Epithelial cell of proximal tubule (primary cell): ENCODE data around the gene PIRT. TPM values are rescaled to one million over a fixed set of nuclear protein-coding genes. Genes with fewer than 3 reads are reported as not detected.
A peak's percentile ranks its signal among the peaks of the same experiment; 100 is the strongest.
"Not testable (repeated sequence)": the region's sequence is repeated elsewhere in the genome, so short reads cannot be mapped to it uniquely, and the experiment has no call there.

ENCODE experiments used
- DNase-seq: peaks from one replicate; pipeline ENCODE4 v3.0.0-alpha.2; 2011; ENCODE audit warnings: low read depth
- H3K4me3 ChIP-seq: 2 replicates; pipeline ENCODE4 v1.5.1; 2011; ENCODE audit warnings: low read depth, mild to moderate bottlenecking, low read length
- CTCF ChIP-seq: conservative IDR thresholded peaks from 2 replicates; pipeline ENCODE4 v1.5.1; 2012; ENCODE audit warnings: low read depth, mild to moderate bottlenecking, low read length
- total RNA-seq: library from RNA; depleted of rRNA; stranded (reverse); fragments of >200 nt; gene quantifications from 2 replicates; pipeline ENCODE4 v1.2.3, GENCODE V29; 2015

PIRT gene
- total RNA-seq, 1 donor from 2014 or later = not detected

- no peak for DNase-seq
- H3K4me3 ChIP-seq = no peak overlapping the region
- TF ChIP-seq CTCF = no peak
Observed at GRCh38 chr17:10870336-10871050, 32.6 kb upstream of the PIRT start.

- DNase-seq, H3K4me3 ChIP-seq: not testable (repeated sequence)
Observed at GRCh38 chr17:10868744-10869143, 30.9 kb upstream of the PIRT start.

- no peak for DNase-seq
- H3K4me3 ChIP-seq = no peak overlapping the region
- no peak for TF ChIP-seq CTCF
Observed at GRCh38 chr17:10859051-10859450, 21.2 kb upstream of the PIRT start.

GRCh38 chr17:10857976-10858375 is 20.1 kb upstream of the PIRT start:
- no peak overlapping the region for H3K4me3 ChIP-seq
- no peak for TF ChIP-seq CTCF
- no peak for DNase-seq

- H3K4me3 ChIP-seq, DNase-seq: not testable (repeated sequence)
Observed at GRCh38 chr17:10846636-10847035, 8.7 kb upstream of the PIRT start.

GRCh38 chr17:10845388-10845751 is 7.5 kb upstream of the PIRT start:
- no peak for TF ChIP-seq CTCF
- DNase-seq = no peak
- peak overlapping the region; percentile 59 for H3K4me3 ChIP-seq

GRCh38 chr17:10844621-10845387 is 6.9 kb upstream of the PIRT start:
- peak; percentile 89 for TF ChIP-seq CTCF
- peak; percentile 3 for DNase-seq
- peak overlapping the region; percentile 59 for H3K4me3 ChIP-seq

- TF ChIP-seq CTCF = no peak
- no peak for DNase-seq
- no peak overlapping the region for H3K4me3 ChIP-seq
Observed at GRCh38 chr17:10843811-10844210, 5.9 kb upstream of the PIRT start.
